Measurements from ENCODE around the gene FXYD7. TPM values are rescaled to one million over a fixed set of nuclear protein-coding genes. Genes with fewer than 3 reads are reported as not detected.

Gene FXYD7
- polyA plus RNA-seq, 1 donor from 2014 or later, result 35.7 TPM

DNA sequence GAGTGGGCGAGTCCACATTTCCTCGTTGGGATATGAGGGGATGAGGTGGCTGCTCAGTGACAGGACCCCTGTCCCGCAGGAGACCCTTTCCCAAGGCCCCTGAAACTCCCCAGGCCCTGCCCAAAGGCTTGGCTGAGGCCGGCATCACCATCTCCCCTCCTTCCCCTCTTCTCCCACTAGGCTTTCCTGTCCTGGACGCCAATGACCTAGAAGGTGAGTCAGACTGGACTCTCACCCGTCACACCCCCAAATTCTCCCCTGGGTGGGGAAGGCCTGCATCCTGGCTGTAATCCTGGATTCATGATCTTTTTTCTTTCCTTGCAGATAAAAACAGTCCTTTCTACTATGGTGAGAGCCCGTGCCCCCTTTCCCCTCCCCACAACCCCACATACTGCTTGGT, 22.2 kb upstream of the FXYD7 start:
- Histone ChIP-seq H3K79me2 (replicated peaks; ENCODE audit: insufficient read depth, low read length) (no peaks in the 10 kb centered on the region), H3K27me3 (ENCODE audit: insufficient read depth, low read depth, low read length) (no peaks in the 10 kb centered on the region), H4K20me1 (ENCODE audit: insufficient read depth) (no peaks in the 10 kb centered on the region), H2AFZ (ENCODE audit: low read depth, low read length) (no peak overlapping the region), H3K4me3 (ENCODE audit: low read length) (no peak overlapping the region), H3K36me3 (ENCODE audit: insufficient read depth, low read length) (no peaks in the 10 kb centered on the region), H3K9ac (ENCODE audit: low read length) (no peak overlapping the region), H3F3A (ENCODE audit: insufficient read depth, low read length, poor library complexity, severe bottlenecking) (no peaks in the 10 kb centered on the region), H3K9me3 (ENCODE audit: low read length) (no peaks in the 10 kb centered on the region), H3K9me2 (ENCODE audit: insufficient read depth, low read length) (no peaks in the 10 kb centered on the region), H3K4me2 (ENCODE audit: low read length) (no peak overlapping the region), H3K27ac (ENCODE audit: low read length) (no peak overlapping the region)
- no peak for TF ChIP-seq SMC3 (conservative IDR thresholded peaks at IDR 0.05; ENCODE audit: poor library complexity)
- TF ChIP-seq POLR2AphosphoS5 (IDR thresholded peaks at IDR 0.05), result no peak
- no peak for TF ChIP-seq REST (IDR thresholded peaks at IDR 0.05; ENCODE audit: borderline replicate concordance)
- TF ChIP-seq, protein P1, sequence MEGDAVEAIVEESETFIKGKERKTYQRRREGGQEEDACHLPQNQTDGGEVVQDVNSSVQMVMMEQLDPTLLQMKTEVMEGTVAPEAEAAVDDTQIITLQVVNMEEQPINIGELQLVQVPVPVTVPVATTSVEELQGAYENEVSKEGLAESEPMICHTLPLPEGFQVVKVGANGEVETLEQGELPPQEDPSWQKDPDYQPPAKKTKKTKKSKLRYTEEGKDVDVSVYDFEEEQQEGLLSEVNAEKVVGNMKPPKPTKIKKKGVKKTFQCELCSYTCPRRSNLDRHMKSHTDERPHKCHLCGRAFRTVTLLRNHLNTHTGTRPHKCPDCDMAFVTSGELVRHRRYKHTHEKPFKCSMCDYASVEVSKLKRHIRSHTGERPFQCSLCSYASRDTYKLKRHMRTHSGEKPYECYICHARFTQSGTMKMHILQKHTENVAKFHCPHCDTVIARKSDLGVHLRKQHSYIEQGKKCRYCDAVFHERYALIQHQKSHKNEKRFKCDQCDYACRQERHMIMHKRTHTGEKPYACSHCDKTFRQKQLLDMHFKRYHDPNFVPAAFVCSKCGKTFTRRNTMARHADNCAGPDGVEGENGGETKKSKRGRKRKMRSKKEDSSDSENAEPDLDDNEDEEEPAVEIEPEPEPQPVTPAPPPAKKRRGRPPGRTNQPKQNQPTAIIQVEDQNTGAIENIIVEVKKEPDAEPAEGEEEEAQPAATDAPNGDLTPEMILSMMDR (IDR thresholded peaks at IDR 0.05; ENCODE audit: poor library complexity, severe bottlenecking), result no peak
- no peak for TF ChIP-seq RAD21 (conservative IDR thresholded peaks at IDR 0.05)
- TF ChIP-seq EP300 (conservative IDR thresholded peaks at IDR 0.05; ENCODE audit: poor library complexity, severe bottlenecking), result no peak

GRCh38 chr19:35122687-35123551, 20.1 kb upstream of the FXYD7 start:
- H3K4me3 ChIP-seq (ENCODE audit: low read length), result no peak overlapping the region
- H3K9me2 ChIP-seq (ENCODE audit: insufficient read depth, low read length), result no peaks in the 10 kb centered on the region
- H2AFZ ChIP-seq (ENCODE audit: low read depth, low read length), result no peak overlapping the region
- no peaks in the 10 kb centered on the region for H3F3A ChIP-seq (ENCODE audit: insufficient read depth, low read length, poor library complexity, severe bottlenecking)
- no peaks in the 10 kb centered on the region for H4K20me1 ChIP-seq (ENCODE audit: insufficient read depth)
- H3K79me2 ChIP-seq (replicated peaks; ENCODE audit: insufficient read depth, low read length), result no peaks in the 10 kb centered on the region
- no peaks in the 10 kb centered on the region for H3K9me3 ChIP-seq (ENCODE audit: low read length)
- H3K36me3 ChIP-seq (ENCODE audit: insufficient read depth, low read length), result no peaks in the 10 kb centered on the region
- H3K27me3 ChIP-seq (ENCODE audit: insufficient read depth, low read depth, low read length), result no peaks in the 10 kb centered on the region
- H3K4me2 ChIP-seq (ENCODE audit: low read length), result no peak overlapping the region
- TF ChIP-seq SMC3 (conservative IDR thresholded peaks at IDR 0.05; ENCODE audit: poor library complexity), result no peak
- TF ChIP-seq, protein P1 (IDR thresholded peaks at IDR 0.05; ENCODE audit: poor library complexity, severe bottlenecking), result no peak
- TF ChIP-seq EP300 (conservative IDR thresholded peaks at IDR 0.05; ENCODE audit: poor library complexity, severe bottlenecking), result no peak
- TF ChIP-seq RAD21 (conservative IDR thresholded peaks at IDR 0.05), result no peak
- TF ChIP-seq REST (IDR thresholded peaks at IDR 0.05; ENCODE audit: borderline replicate concordance), result no peak
- TF ChIP-seq MXI1 (conservative IDR thresholded peaks at IDR 0.05; ENCODE audit: poor library complexity, severe bottlenecking), result no peak
- no peak for TF ChIP-seq POLR2AphosphoS5 (IDR thresholded peaks at IDR 0.05)
- TF ChIP-seq EZH2 (IDR thresholded peaks at IDR 0.05; ENCODE audit: borderline replicate concordance, insufficient read depth, low read length, poor library complexity, severe bottlenecking), result no peak
- no peak for TF ChIP-seq TAF1 (IDR thresholded peaks at IDR 0.05; ENCODE audit: low read depth)
- no peak overlapping the region for H3K27ac ChIP-seq (ENCODE audit: low read length)
- no peak overlapping the region for H3K9ac ChIP-seq (ENCODE audit: low read length)

Measured in neural cell (in vitro differentiated cells).